Mesothelial cell of epicardium (in vitro differentiated cells): ENCODE results near the gene AMMECR1. TPM values are rescaled to one million over a fixed set of nuclear protein-coding genes. Genes with fewer than 3 reads are reported as not detected.

Source experiments
- DNase-seq, 2 experiments: peaks; one replicate each; pipeline ENCODE4 v3.0.0; 2021; ENCODE audit warnings: low spot score in 2 of 2; ENCODE audit not compliant: unreplicated experiment in 2 of 2
- H3K27ac Mint-ChIP-seq: 2 replicates; pipeline ENCODE4 v1.8.0; 2021; ENCODE audit warnings: mixed read lengths
- H3K27me3 Mint-ChIP-seq: 2 replicates; pipeline ENCODE4 v1.8.0; 2021; ENCODE audit warnings: low read depth, mixed read lengths
- H3K36me3 Mint-ChIP-seq: 2 replicates; pipeline ENCODE4 v1.8.0; 2021; ENCODE audit warnings: mixed read lengths
- H3K4me1 Mint-ChIP-seq: 2 replicates; pipeline ENCODE4 v1.8.0; 2021; ENCODE audit warnings: mixed read lengths
- H3K4me3 Mint-ChIP-seq: 2 replicates; pipeline ENCODE4 v1.8.0; 2021; ENCODE audit warnings: mild to moderate bottlenecking, moderate library complexity, mixed read lengths
- H3K9me3 Mint-ChIP-seq: 2 replicates; pipeline ENCODE4 v1.8.0; 2021; ENCODE audit warnings: mixed read lengths
- CTCF ChIP-seq: fragments of 200-600 bp; sonication (generic); IDR thresholded peaks from one replicate; pipeline ENCODE4 v1.5.0; 2021; ENCODE audit warnings: antibody characterized with exemption; ENCODE audit not compliant: unreplicated experiment
- total RNA-seq: library from RNA; stranded (reverse); gene quantifications from 3 replicates; pipeline ENCODE4 v1.2.1, GENCODE V29; 2021

AMMECR1 gene
- total RNA-seq, 1 donor from 2014 or later, result 15.6 TPM

- H3K4me1 Mint-ChIP-seq, result no peaks in the 10 kb centered on the region
- H3K36me3 Mint-ChIP-seq, result no peaks in the 10 kb centered on the region
- no peak overlapping the region for H3K4me3 Mint-ChIP-seq
- H3K27ac Mint-ChIP-seq, result no peak overlapping the region
- no peak for TF ChIP-seq CTCF
- peaks cover 6% of the 10 kb centered on the region for H3K9me3 Mint-ChIP-seq
- H3K27me3 Mint-ChIP-seq, result no peaks in the 10 kb centered on the region
- DNase-seq, result no peak
Measured at GRCh38 chrX:110326712-110327111, 8.8 kb upstream of the AMMECR1 start.

GRCh38 chrX:110322603-110323002 lies 4.7 kb upstream of the AMMECR1 start:
- no peak for TF ChIP-seq CTCF
- no peaks in the 10 kb centered on the region for H3K36me3 Mint-ChIP-seq
- peaks cover 6% of the 10 kb centered on the region for H3K9me3 Mint-ChIP-seq
- H3K27me3 Mint-ChIP-seq, result no peaks in the 10 kb centered on the region
- no peak for DNase-seq
- H3K4me3 Mint-ChIP-seq, result no peak overlapping the region
- H3K27ac Mint-ChIP-seq, result no peak overlapping the region
- H3K4me1 Mint-ChIP-seq, result peaks cover 7% of the 10 kb centered on the region

GRCh38 chrX:110321670-110322069 lies 3.8 kb upstream of the AMMECR1 start:
- DNase-seq, result no peak
- Mint-ChIP-seq H3K27me3 (no peaks in the 10 kb centered on the region), H3K9me3 (peaks cover 6% of the 10 kb centered on the region), H3K27ac (no peak overlapping the region), H3K4me1 (peaks cover 12% of the 10 kb centered on the region), H3K36me3 (no peaks in the 10 kb centered on the region), H3K4me3 (no peak overlapping the region)
- no peak for TF ChIP-seq CTCF

- Mint-ChIP-seq H3K27ac (no peak overlapping the region), H3K4me1 (peaks cover 18% of the 10 kb centered on the region), H3K27me3 (no peaks in the 10 kb centered on the region), H3K36me3 (no peaks in the 10 kb centered on the region), H3K9me3 (peaks cover 6% of the 10 kb centered on the region), H3K4me3 (no peak overlapping the region)
- no peak for TF ChIP-seq CTCF
- DNase-seq, result no peak
Measured at GRCh38 chrX:110321081-110321480, 3.2 kb upstream of the AMMECR1 start.

GRCh38 chrX:110320381-110320987 lies 2.6 kb upstream of the AMMECR1 start:
- Mint-ChIP-seq H3K36me3 (no peaks in the 10 kb centered on the region), H3K4me1 (peaks cover 22% of the 10 kb centered on the region), H3K9me3 (peaks cover 3% of the 10 kb centered on the region), H3K27ac (no peak overlapping the region), H3K27me3 (no peaks in the 10 kb centered on the region), H3K4me3 (no peak overlapping the region)
- no peak for DNase-seq
- no peak for TF ChIP-seq CTCF

GRCh38 chrX:110318664-110318968 lies 731 bp upstream of the AMMECR1 start:
- H3K27me3 Mint-ChIP-seq, result no peaks in the 10 kb centered on the region

More at GRCh38 chrX:110318664-110318968, 731 bp upstream of the AMMECR1 start:
- Mint-ChIP-seq H3K4me1 (peaks cover 30% of the 10 kb centered on the region), H3K36me3 (no peaks in the 10 kb centered on the region), H3K27ac (peak overlapping the region; percentile 97), H3K9me3 (no peaks in the 10 kb centered on the region), H3K4me3 (peak overlapping the region; percentile 88)
- DNase-seq, result no peak
- no peak for TF ChIP-seq CTCF
